HG03060 (cell line): ENCODE measurements around the gene NID1.

ENCODE experiments used
- ATAC-seq: cut with Tn5 transposase; IDR thresholded peaks from one replicate; pipeline ENCODE4 v1.9.1; 2021; ENCODE audit warnings: low read depth, moderate number of reproducible peaks; ENCODE audit not compliant: unreplicated experiment

The NID1 gene

DNA sequence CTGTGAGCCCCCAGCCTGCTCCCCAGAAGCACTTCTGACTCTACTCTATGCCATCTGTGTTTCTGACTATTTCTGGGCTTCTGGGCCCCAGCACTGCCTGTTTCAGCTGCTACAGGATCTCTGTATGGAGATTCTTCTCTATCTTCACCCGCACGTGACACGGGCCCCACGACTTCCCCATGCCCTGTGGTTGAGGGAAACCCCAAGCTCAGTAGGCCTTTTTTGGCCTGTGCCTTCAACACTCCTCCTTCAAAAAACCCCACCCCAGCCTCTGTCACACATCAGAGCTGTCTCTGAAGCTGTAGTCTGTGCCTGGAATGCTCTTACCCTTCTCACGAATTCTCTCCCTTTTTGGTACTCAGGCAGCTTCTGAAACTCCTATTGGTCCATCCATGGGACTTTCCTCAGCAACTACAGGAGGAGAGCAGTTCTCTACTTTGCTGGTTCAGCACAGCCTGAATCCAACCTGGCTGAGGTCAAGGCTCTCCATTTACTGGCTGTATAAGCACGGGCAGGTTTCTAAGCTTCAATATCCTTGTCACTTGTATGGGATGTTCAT is 2.0 kb upstream of the NID1 start:
- ATAC-seq, result peak; percentile 78

DNA sequence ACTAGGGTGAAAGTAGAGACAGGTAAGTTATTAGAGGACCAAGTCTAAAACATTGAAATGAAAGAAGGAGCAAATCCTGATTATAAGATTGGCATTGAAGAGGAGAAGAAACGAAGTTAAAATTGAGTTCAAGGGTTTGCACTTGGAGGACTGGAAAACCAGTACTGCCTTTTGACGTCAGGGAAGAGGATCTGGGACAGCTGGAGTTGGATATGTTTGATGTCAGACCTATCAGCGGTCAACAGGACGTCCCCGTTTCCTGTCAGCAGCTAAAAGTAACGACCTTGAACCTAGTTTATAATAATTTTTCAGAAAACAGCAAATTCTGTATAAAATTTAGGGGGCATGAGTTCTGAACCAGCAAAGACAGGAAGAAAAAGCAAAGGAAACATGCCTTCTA is 1.2 kb upstream of the NID1 start:
- ATAC-seq, result no peak

GRCh38 chr1:236065509-236066005 is 667 bp upstream of the NID1 start:
- no peak for ATAC-seq

DNA sequence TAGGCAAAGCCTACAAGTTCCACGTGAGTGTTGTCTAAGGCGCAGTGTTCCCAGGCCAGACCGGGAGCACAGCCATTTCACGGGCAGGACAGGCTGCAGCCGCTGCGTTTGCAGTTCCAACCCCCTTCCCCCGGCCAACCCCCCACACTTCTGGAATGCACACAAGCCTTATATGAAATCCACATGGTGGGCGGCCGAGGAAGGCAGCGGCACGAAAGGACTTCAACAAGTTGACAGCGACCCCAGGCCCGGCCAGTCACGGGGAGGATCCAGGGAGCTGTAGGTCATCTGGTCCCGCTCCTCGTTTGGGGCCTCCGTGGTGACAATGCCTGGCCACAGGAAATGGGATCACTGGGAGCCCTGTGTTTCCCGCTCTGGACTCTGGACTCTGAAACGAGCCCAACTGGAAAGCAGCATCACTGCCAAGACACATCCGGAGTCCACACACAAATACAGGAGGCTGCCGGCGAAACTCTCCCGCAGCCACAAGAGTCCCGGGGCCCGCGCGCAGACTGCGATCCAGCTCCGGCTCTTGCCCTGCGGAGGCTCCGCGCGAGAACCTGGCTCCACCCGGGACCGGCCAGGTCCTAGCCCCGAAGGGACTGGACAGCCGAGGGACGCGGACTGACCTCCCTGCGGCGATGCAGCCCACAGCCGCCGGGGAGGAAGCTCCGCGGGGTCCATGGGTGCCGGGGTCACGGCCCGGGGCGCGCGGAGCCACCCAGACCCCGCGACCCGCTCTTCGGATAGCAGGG is 794 bp downstream of the NID1 start:
- ATAC-seq, result no peak

- ATAC-seq, result no peak
These were observed 1.4 kb downstream of the NID1 start for GRCh38 chr1:236063551-236063918.

GRCh38 chr1:236060286-236060685 is 4.6 kb downstream of the NID1 start:
- ATAC-seq, result no peak

DNA sequence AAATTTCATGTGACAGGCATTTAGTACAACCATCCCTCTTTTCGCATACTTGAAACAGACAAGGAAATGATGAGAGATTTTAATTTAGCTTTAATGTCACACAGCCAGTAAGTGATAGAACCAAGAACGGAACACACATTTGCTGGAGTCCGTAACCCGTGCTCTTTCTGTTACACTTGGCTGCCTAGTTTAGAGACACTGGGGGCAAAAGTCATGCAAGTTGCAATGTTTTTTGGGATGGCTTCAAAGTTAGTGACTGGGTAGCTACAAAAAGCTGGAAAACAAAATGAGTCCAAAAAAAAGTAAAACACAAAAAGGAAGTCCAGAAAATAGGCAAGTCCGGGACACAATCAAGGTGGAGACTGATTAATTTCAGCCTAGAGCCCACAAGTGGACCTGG is 5.9 kb downstream of the NID1 start:
- no peak for ATAC-seq

DNA sequence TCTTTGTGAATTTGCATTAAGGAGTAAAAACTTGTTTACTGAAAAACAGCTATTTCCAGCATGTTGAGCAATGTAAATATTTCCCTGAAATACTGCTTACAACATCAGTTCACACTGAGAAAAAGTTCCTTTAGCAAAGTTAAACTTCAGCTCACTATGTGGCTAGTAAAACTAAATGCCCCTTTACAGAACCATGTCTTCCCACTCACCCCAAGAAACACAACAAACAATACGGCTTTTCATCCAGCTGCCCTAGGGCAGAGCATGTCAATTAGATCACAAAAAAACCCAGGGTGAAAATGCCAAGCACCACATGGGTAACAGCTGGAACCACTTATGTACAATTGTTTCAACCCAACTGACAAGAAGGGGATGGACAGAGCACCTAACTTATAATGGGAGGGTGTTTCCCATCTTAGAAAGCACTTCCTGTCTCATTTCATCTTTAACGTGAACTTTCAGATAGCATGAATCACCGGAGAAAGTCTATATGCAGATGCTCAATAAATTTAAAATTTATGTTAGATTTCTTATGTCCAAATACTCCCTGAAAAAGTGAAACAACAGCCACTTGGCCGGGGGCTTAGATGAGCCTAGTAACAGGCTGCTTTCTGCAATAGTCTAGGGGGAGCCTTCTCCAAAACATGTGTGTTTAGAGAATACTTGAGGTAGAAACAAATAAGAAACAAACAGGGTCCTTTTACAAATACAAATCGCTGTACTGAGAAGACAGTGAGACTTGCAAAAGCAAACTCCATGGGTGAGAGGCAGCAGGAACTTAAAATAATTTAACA is 6.6 kb downstream of the NID1 start:
- peak; percentile 88 for ATAC-seq

- no peak for ATAC-seq
These were observed 7.3 kb downstream of the NID1 start for GRCh38 chr1:236057546-236057945.

- ATAC-seq, result no peak
These were observed 12.5 kb downstream of the NID1 start for GRCh38 chr1:236052232-236052993.

- no peak for ATAC-seq
These were observed 13.6 kb downstream of the NID1 start for GRCh38 chr1:236051242-236051791.

DNA sequence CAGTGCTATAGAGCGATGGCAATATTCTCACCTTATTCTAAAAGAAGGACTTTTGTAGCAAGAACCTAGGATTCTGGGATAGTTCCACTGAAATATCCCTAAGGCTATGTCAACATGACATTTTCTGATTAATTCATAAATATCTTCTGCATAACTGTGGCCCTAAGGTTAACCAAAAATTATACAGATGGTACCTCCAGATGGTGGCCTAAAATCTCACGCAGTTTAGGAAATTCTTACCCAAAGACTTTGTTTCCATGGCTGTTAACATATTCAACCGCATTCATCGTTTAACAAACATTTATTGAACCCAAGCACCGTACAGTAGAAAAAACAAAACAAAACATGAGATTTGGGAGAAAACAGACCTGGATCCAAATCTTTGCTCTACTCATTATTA is 19.1 kb downstream of the NID1 start:
- no peak for ATAC-seq

DNA sequence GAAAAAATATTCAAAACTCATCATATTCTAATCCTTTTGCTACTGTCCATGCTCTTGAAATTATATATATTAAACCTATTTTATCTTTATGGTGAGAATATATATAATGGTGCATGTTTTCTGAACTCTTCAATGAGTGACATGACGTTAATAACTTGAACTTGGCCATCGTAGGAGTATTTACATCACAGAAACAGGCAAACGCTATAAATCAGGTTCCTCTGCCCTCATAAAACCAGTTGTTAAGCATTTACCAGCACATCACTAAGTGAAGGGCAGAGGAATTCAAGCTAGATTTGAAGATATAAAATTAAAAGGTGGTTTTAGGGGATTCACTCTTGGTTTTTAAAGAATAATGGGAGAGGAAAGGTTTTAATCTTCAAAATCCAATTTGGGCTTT is 20.5 kb downstream of the NID1 start:
- no peak for ATAC-seq

GRCh38 chr1:236041631-236042618 is 23.0 kb downstream of the NID1 start:
- ATAC-seq, result no peak

DNA sequence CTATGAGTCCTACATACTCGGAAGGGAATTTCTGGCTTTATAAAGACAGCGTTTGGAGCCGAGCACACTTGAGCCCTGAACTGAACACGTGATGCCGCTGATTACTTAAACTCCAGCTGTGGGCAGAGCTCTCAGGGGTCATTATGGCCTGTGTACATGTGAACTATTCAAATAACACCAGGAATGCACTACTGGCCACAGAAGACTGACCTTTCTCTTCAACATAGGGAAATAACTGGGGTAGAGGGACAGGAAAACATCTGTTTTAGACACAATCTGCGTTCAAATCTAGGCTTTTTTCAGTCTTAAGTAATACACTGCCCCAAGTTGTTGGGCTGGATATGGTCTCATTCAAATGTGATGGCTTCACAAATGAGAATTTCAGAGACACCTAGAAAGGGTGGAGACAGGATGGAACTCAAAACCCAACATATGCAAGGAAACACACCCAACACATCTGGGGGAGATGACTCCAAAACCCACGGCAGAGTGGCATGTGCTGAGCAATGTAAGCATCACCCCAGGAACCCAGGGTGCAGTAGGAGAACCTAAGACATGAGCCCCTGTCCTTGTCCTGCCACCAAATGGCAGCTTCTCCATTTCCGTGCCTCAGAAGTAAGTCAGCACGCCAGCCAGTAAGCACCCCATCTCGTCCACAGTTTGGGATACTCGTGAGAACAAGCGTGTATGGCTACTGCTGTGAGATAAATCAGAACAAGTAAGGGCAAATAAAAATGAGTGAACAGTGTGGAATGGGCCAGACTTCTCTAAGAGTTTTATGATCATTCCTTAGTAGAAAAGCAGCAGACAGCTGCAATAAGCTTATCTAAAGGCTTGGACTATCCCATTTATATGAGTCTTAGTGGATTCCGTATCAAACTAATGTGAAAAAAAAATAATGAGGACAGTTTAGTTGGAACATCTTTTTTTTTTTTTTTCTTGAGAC is 24.9 kb downstream of the NID1 start:
- no peak for ATAC-seq

GRCh38 chr1:236038034-236038433 is 26.9 kb downstream of the NID1 start:
- no peak for ATAC-seq

DNA sequence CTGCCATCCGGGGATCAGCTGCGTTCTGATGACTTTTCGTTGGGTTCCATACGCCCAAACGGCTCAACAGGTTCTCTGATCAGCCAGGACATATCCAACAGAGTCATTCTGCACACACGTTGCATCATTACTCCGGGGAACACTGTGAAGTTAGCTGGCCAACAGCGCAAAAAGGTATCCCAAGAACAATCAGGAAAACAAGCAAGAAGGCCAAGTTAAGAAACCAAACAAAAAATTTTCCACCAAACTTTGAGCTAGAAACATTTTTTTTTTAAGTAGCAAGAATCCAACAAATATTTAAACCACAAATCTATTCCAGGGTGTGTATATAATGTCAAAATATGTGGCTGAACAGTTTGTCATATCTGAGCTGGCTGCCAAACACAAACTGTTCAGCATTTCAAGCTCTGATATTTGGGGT is 29.2 kb downstream of the NID1 start:
- no peak for ATAC-seq

- ATAC-seq, result no peak
These were observed 31.6 kb downstream of the NID1 start for GRCh38 chr1:236033336-236033735.
